B cell (primary cell): ENCODE data around the gene SETD6. TPM values are rescaled to one million over a fixed set of nuclear protein-coding genes. Genes with fewer than 3 reads are reported as not detected.

Source experiments
- ATAC-seq: fragments of 200-7000 bp; cut with Tn5 transposase; one replicate; pipeline ENCODE4 v1.10.0; 2021; ENCODE audit warnings: low read depth, mild to moderate bottlenecking, moderate number of reproducible peaks, moderate library complexity
- CTCF ChIA-PET: fragments of 350-600 bp; sonication (Branson Sonifier 250); formaldehyde crosslinking; loops from one replicate; lab custom pipeline; 2021; ENCODE audit warnings: antibody characterized with exemption, inconsistent platforms; lab: Charles Lee
- POLR2A ChIA-PET: fragments of 350-600 bp; sonication (Branson Sonifier 250); formaldehyde crosslinking; loops from one replicate; lab custom pipeline; 2021; ENCODE audit warnings: antibody characterized with exemption; lab: Charles Lee
- DNase-seq: peaks from one replicate; pipeline ENCODE4 v3.0.0; 2013
- H2AFZ ChIP-seq: 2 replicates; pipeline ENCODE4 v1.6.1; 2012; ENCODE audit warnings: mild to moderate bottlenecking, low read depth, low read length; ENCODE audit not compliant: insufficient read depth, poor library complexity, severe bottlenecking
- H3K27ac ChIP-seq, 2 donors: 1 replicate in 1 of 2; 2 replicates in 1 of 2; pipeline ENCODE4 v1.5.1; 2012 to 2013; ENCODE audit warnings: low read length in 2 of 2, mild to moderate bottlenecking in 2 of 2, moderate library complexity in 1 of 2
- H3K27me3 ChIP-seq, 4 experiments: fragments of 200-600 bp in 1 of 4; sonication (generic) in 1 of 4; replicated peaks in 1 of 4; 1 replicate in 2 of 4; 2 replicates in 2 of 4; pipeline versions ENCODE4 v1.6.1 to v1.7.0; 2013 to 2016; ENCODE audit warnings: low read length in 3 of 4, mild to moderate bottlenecking in 2 of 4, mixed read lengths in 1 of 4, moderate library complexity in 1 of 4; ENCODE audit not compliant: insufficient read depth in 4 of 4, control insufficient read depth in 3 of 4; ENCODE audit errors: control extremely low read depth in 1 of 4
- H3K36me3 ChIP-seq, 2 experiments: replicated peaks in 1 of 2; 1 replicate in 1 of 2; 2 replicates in 1 of 2; pipeline versions ENCODE4 v1.6.1 to v1.7.1; 2013; ENCODE audit warnings: low read length in 1 of 2; ENCODE audit not compliant: insufficient read depth in 2 of 2, control insufficient read depth in 1 of 2; ENCODE audit errors: control extremely low read depth in 1 of 2, extremely low read depth in 1 of 2
- H3K4me1 ChIP-seq, 2 donors: fragments of 200-600 bp in 1 of 2; sonication (generic) in 1 of 2; 1 replicate in 1 of 2; 2 replicates in 1 of 2; pipeline versions ENCODE4 v1.5.1 to v1.6.1; 2013 to 2017; ENCODE audit warnings: low read length in 2 of 2; ENCODE audit not compliant: control insufficient read depth in 2 of 2, insufficient read depth in 2 of 2
- H3K4me2 ChIP-seq: replicated peaks from 2 replicates; pipeline ENCODE3; 2012; ENCODE audit warnings: mild to moderate bottlenecking, low read depth, low read length; ENCODE audit not compliant: poor library complexity, severe bottlenecking
- H3K4me3 ChIP-seq, 5 experiments: fragments of 200-600 bp in 1 of 5; sonication (generic) in 1 of 5; 1 replicate in 3 of 5; 2 replicates in 2 of 5; pipeline versions ENCODE4 v1.5.1 to v1.7.0; 2011 to 2016; ENCODE audit warnings: low read length in 4 of 5, mild to moderate bottlenecking in 4 of 5, low read depth in 2 of 5, control low read depth in 1 of 5, moderate library complexity in 1 of 5; ENCODE audit not compliant: insufficient read depth in 1 of 5; ENCODE audit errors: control extremely low read depth in 1 of 5, extremely low read depth in 1 of 5
- H3K79me2 ChIP-seq: fragments of 200-600 bp; sonication (generic); one replicate; pipeline ENCODE4 v1.6.0; 2016; ENCODE audit warnings: low read length; ENCODE audit not compliant: control insufficient read depth, insufficient read depth
- H3K9ac ChIP-seq: fragments of 200-600 bp; sonication (generic); 2 replicates; pipeline ENCODE4 v1.6.1; 2017; ENCODE audit warnings: mild to moderate bottlenecking, low read length, moderate library complexity
- H3K9me3 ChIP-seq, 3 donors: one replicate each; pipeline versions ENCODE4 v1.6.1 to v1.7.1; 2013; ENCODE audit warnings: low read length in 2 of 3; ENCODE audit not compliant: control insufficient read depth in 2 of 3, insufficient read depth in 1 of 3; ENCODE audit errors: control extremely low read depth in 1 of 3
- H4K20me1 ChIP-seq: 2 replicates; pipeline ENCODE4 v1.6.0; 2012; ENCODE audit warnings: mild to moderate bottlenecking, low read length; ENCODE audit not compliant: insufficient read depth, control insufficient read depth, poor library complexity, severe bottlenecking
- H3K27ac Mint-ChIP-seq: one replicate; pipeline ENCODE4 v1.8.0; 2021; ENCODE audit warnings: mixed read lengths
- H3K27me3 Mint-ChIP-seq: one replicate; pipeline ENCODE4 v1.8.0; 2021; ENCODE audit warnings: mixed read lengths
- H3K4me1 Mint-ChIP-seq: one replicate; pipeline ENCODE4 v1.8.0; 2021; ENCODE audit warnings: mixed read lengths
- H3K4me3 Mint-ChIP-seq: one replicate; pipeline ENCODE4 v1.8.0; 2021; ENCODE audit warnings: mixed read lengths
- H3K9me3 Mint-ChIP-seq: one replicate; pipeline ENCODE4 v1.8.0; 2022; ENCODE audit warnings: mixed read lengths; ENCODE audit not compliant: insufficient read depth
- CTCF ChIP-seq: fragments of 200-600 bp; IDR thresholded peaks from one replicate; pipeline ENCODE4 v1.8.0; 2022; ENCODE audit warnings: antibody characterized with exemption, mild to moderate bottlenecking
- EZH2 ChIP-seq: IDR thresholded peaks from 2 replicates; pipeline ENCODE4 v1.6.1; 2012; ENCODE audit warnings: borderline replicate concordance, low read depth, mild to moderate bottlenecking, moderate library complexity, low read length; ENCODE audit not compliant: insufficient read depth, poor library complexity, severe bottlenecking
- WGBS: methylation state at CpG from one replicate; pipeline ENCODE4 v1.1.5; 2013; ENCODE audit warnings: missing lambda C conversion rate; ENCODE audit not compliant: insufficient coverage; 5-methylcytosine and 5-hydroxymethylcytosine counted together
- intact Hi-C: fragments of 100-400 bp; cut with micrococcal nuclease; formaldehyde crosslinking; loops from one replicate; pipeline ENCODE4 v1.10.0; 2022
- polyA plus RNA-seq: library from polyadenylated mRNA; depleted of rRNA; stranded (reverse); fragments of >200 nt; gene quantifications from 2 replicates; pipeline ENCODE4 v1.2.3, GENCODE V29; 2012
- total RNA-seq, 2 donors: library from RNA; stranded (reverse); fragments of 120-200 nt in 1 of 2; gene quantifications; 1 replicate in 1 of 2; 2 replicates in 1 of 2; pipeline versions ENCODE4 v1.2.3 to v1.2.4, GENCODE V29; 2013 to 2022

SETD6 gene
- total and polyA plus RNA-seq, 2 donors (not counting 1 experiment from before 2014, with no cell fraction given) = 24.2 to 37.4 TPM

GRCh38 chr16:58556678-58557077, 41.4 kb downstream of the SETD6 start:
- ChIA-PET POLR2A (no interaction called here), CTCF (no interaction called here)
- H3K27ac ChIP-seq = no peak overlapping the region
- H3K27me3 ChIP-seq = no peaks in the 10 kb centered on the region
- ATAC-seq (no peak), DNase-seq (no peak)
- Mint-ChIP-seq H3K9me3 (no peaks in the 10 kb centered on the region), H3K4me1 (no peaks in the 10 kb centered on the region), H3K4me3 (no peak overlapping the region), H3K27me3 (no peaks in the 10 kb centered on the region), H3K27ac (no peak overlapping the region)
- H3K36me3 ChIP-seq = peaks cover 15 to 90% of the 10 kb centered on the region in 2 experiments
- no peak overlapping the region for H3K4me3 ChIP-seq
- no CpG with 5 or more reads among the region's 2 CpGs for WGBS
- H3K79me2 ChIP-seq = peaks cover 33% of the 10 kb centered on the region
- H3K9ac ChIP-seq = no peak overlapping the region
- no peaks in the 10 kb centered on the region for H3K4me1 ChIP-seq
- H4K20me1 ChIP-seq = peaks cover 29% of the 10 kb centered on the region
- H3K4me2 ChIP-seq = no peak overlapping the region
- no peak for TF ChIP-seq EZH2
- no peak for TF ChIP-seq CTCF
- no peak overlapping the region for H2AFZ ChIP-seq
- H3K9me3 ChIP-seq = no peaks in the 10 kb centered on the region
- intact Hi-C loops = no loop called here

GRCh38 chr16:58563235-58563634, 47.9 kb downstream of the SETD6 start:
- Histone ChIP-seq H4K20me1 (peaks cover 62% of the 10 kb centered on the region), H3K4me1 (no peaks in the 10 kb centered on the region), H3K4me2 (no peak overlapping the region), H3K9ac (no peak overlapping the region), H2AFZ (no peak overlapping the region), H3K79me2 (peaks cover 65% of the 10 kb centered on the region), H3K4me3 (no peak overlapping the region), H3K27me3 (no peaks in the 10 kb centered on the region), H3K27ac (no peak overlapping the region), H3K9me3 (peaks cover 0 to 1% (median 0%) of the 10 kb centered on the region in 3 donors), H3K36me3 (peaks cover 11 to 67% of the 10 kb centered on the region in 2 experiments)
- H3K4me3 Mint-ChIP-seq = no peak overlapping the region
- no peaks in the 10 kb centered on the region for H3K9me3 Mint-ChIP-seq
- intact Hi-C loops = no loop called here
- no peaks in the 10 kb centered on the region for H3K27me3 Mint-ChIP-seq
- no peak for DNase-seq
- ChIA-PET POLR2A (no interaction called here), CTCF (no interaction called here)
- ATAC-seq = no peak
- no peaks in the 10 kb centered on the region for H3K4me1 Mint-ChIP-seq
- TF ChIP-seq EZH2 (no peak), CTCF (no peak)
- H3K27ac Mint-ChIP-seq = no peak overlapping the region
